ENCODE results near the gene CACNA2D3.

The CACNA2D3 gene

DNA sequence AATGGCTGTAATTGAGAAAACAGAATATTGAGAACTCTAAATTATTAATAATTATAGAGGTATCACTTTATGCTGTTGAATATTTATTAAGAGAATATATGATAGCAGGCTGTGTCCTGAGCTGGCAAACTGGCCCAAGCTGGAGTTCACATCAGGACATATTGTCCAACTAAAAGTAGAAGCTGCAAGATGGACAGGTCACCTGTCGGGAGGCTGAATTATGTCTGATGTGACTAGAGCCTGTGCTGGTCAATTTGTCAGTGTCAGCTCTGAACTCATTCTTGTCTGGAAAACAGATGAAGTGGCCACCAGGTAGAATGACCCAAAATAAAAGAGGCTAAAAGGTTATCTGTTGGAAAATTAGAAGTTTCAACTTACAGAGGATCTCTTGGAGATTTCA lies 413.3 kb downstream of the CACNA2D3 start:
- no peak overlapping the region for H2AFZ ChIP-seq
- no peaks in the 10 kb centered on the region for H3K4me1 ChIP-seq
- H3K79me2 ChIP-seq: no peaks in the 10 kb centered on the region
- H3K27ac ChIP-seq: no peak overlapping the region
- H3K4me3 ChIP-seq (ENCODE audit: low read depth, low read length): no peak overlapping the region
- TF ChIP-seq, protein P1, sequence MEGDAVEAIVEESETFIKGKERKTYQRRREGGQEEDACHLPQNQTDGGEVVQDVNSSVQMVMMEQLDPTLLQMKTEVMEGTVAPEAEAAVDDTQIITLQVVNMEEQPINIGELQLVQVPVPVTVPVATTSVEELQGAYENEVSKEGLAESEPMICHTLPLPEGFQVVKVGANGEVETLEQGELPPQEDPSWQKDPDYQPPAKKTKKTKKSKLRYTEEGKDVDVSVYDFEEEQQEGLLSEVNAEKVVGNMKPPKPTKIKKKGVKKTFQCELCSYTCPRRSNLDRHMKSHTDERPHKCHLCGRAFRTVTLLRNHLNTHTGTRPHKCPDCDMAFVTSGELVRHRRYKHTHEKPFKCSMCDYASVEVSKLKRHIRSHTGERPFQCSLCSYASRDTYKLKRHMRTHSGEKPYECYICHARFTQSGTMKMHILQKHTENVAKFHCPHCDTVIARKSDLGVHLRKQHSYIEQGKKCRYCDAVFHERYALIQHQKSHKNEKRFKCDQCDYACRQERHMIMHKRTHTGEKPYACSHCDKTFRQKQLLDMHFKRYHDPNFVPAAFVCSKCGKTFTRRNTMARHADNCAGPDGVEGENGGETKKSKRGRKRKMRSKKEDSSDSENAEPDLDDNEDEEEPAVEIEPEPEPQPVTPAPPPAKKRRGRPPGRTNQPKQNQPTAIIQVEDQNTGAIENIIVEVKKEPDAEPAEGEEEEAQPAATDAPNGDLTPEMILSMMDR (IDR thresholded peaks at IDR 0.05): no peak
- no peaks in the 10 kb centered on the region for H3K36me3 ChIP-seq (ENCODE audit: control insufficient read depth, insufficient read depth, low read length)
- H3K4me2 ChIP-seq (ENCODE audit: low read length): no peak overlapping the region
- H3K27me3 ChIP-seq (ENCODE audit: control insufficient read depth, insufficient read depth, low read length): no peaks in the 10 kb centered on the region
- no peak overlapping the region for H3K9ac ChIP-seq
- H3K9me3 ChIP-seq (ENCODE audit: control insufficient read depth, low read length): no peaks in the 10 kb centered on the region

DNA sequence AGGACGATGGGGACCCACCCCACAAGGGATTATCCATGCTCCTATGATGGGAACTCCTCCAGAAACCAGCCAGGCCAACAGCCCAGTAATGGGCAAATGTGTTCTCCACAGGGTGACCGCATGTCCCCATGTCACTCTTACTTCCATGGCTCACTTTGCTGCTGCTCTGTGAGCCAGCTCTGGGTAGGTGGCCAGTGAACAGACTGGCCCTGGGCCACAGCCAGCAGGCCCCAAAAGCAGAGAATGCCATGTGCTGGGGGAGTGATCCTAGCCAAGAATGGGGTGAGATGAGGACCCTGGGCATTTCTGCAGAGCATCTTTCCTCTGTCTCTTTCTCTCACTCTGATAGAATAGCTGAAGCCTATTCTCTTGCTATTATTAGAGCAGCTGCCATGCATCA lies 414.1 kb downstream of the CACNA2D3 start:
- H3K4me1 ChIP-seq: no peaks in the 10 kb centered on the region
- H3K27me3 ChIP-seq (ENCODE audit: control insufficient read depth, insufficient read depth, low read length): no peaks in the 10 kb centered on the region
- H3K4me3 ChIP-seq (ENCODE audit: low read depth, low read length): no peak overlapping the region
- no peak overlapping the region for H2AFZ ChIP-seq
- no peak overlapping the region for H3K27ac ChIP-seq
- H3K9me3 ChIP-seq (ENCODE audit: control insufficient read depth, low read length): no peaks in the 10 kb centered on the region
- no peaks in the 10 kb centered on the region for H3K79me2 ChIP-seq
- no peak overlapping the region for H3K4me2 ChIP-seq (ENCODE audit: low read length)
- no peaks in the 10 kb centered on the region for H3K36me3 ChIP-seq (ENCODE audit: control insufficient read depth, insufficient read depth, low read length)
- TF ChIP-seq, protein P1 (IDR thresholded peaks at IDR 0.05): no peak
- H3K9ac ChIP-seq: no peak overlapping the region

DNA sequence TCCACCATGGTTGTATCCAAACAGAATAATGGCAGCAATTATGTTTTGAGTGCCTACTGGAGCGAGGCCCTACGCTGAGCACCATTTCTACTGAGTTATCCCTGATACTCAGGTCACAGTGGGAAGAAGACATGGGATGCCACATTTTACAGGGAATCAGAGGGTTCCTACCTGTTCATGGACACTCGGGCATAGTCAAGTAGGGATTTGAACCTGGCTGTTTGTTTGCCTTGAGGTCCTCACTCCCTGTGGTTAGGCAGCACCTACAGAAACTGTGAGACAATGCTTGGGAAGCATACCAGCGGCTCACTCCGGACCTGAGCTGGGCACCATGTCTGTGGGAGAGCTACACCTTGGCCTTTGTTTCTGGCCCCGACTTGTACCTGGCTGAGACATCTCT lies 415.2 kb downstream of the CACNA2D3 start:
- Histone ChIP-seq H3K9me3 (ENCODE audit: control insufficient read depth, low read length) (no peaks in the 10 kb centered on the region), H3K4me1 (no peaks in the 10 kb centered on the region), H3K79me2 (no peaks in the 10 kb centered on the region), H3K27ac (no peak overlapping the region), H3K36me3 (ENCODE audit: control insufficient read depth, insufficient read depth, low read length) (no peaks in the 10 kb centered on the region), H3K9ac (no peak overlapping the region), H3K27me3 (ENCODE audit: control insufficient read depth, insufficient read depth, low read length) (no peaks in the 10 kb centered on the region), H3K4me3 (ENCODE audit: low read depth, low read length) (no peak overlapping the region), H2AFZ (no peak overlapping the region), H3K4me2 (ENCODE audit: low read length) (no peak overlapping the region)
- TF ChIP-seq, protein P1 (IDR thresholded peaks at IDR 0.05): no peak

DNA sequence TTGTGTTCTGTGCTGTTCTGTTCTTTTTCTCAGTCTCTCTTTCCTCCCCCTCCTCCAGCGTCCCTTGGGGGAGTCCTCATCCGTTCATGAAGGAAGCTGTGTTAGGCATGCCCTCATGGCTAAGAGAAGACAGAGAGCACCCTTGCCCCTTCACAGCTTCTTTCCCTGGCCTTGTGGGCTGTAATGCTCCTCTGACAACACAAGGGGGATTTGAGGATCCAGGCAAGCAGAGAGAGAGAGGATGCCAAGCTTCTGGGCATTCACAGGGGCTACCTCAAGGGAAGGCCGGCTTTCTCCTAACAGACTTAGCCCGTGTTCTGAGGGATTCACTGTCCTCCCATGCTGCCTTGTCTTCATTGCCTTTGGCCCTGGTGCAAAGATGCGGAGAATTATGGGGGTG lies 416.0 kb downstream of the CACNA2D3 start:
- H2AFZ ChIP-seq: no peak overlapping the region
- H3K9me3 ChIP-seq (ENCODE audit: control insufficient read depth, low read length): no peaks in the 10 kb centered on the region
- no peaks in the 10 kb centered on the region for H3K36me3 ChIP-seq (ENCODE audit: control insufficient read depth, insufficient read depth, low read length)
- no peak overlapping the region for H3K9ac ChIP-seq
- H3K4me1 ChIP-seq: no peaks in the 10 kb centered on the region
- H3K4me2 ChIP-seq (ENCODE audit: low read length): no peak overlapping the region
- H3K27me3 ChIP-seq (ENCODE audit: control insufficient read depth, insufficient read depth, low read length): no peaks in the 10 kb centered on the region
- no peaks in the 10 kb centered on the region for H3K79me2 ChIP-seq
- H3K27ac ChIP-seq: no peak overlapping the region
- H3K4me3 ChIP-seq (ENCODE audit: low read depth, low read length): no peak overlapping the region
- TF ChIP-seq, protein P1 (IDR thresholded peaks at IDR 0.05): no peak

DNA sequence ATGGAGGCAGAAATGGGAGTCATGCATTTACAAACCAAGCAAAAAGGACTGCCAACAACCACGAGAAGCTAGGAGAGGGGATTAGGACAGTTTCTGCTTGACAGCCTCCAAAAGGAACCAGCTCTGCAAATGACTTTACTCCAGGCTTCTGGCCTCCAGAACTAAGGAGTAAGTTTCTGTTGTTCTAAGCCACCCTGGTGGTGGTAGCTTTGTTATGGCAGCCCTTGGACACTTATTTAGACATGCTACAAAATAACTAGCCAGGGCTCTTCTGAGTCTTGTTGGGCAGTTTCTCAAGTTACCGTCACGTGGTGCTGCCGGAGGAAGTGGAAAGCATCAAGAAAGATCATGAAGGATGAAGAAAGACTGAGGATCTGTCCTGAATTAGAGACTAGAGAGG lies 419.0 kb downstream of the CACNA2D3 start:
- Histone ChIP-seq H3K4me1 (no peaks in the 10 kb centered on the region), H2AFZ (no peak overlapping the region), H3K4me3 (ENCODE audit: low read depth, low read length) (no peak overlapping the region), H3K4me2 (ENCODE audit: low read length) (no peak overlapping the region), H3K36me3 (ENCODE audit: control insufficient read depth, insufficient read depth, low read length) (no peaks in the 10 kb centered on the region), H3K27me3 (ENCODE audit: control insufficient read depth, insufficient read depth, low read length) (no peaks in the 10 kb centered on the region), H3K27ac (no peak overlapping the region), H3K79me2 (no peaks in the 10 kb centered on the region), H3K9ac (no peak overlapping the region), H3K9me3 (ENCODE audit: control insufficient read depth, low read length) (no peaks in the 10 kb centered on the region)
- TF ChIP-seq, protein P1 (IDR thresholded peaks at IDR 0.05): no peak

Measured in parathyroid adenoma (tissue), 2 donors.